DMS53 (cell line): ENCODE data around the gene ARID5B.
A peak's percentile ranks its signal among the peaks of the same experiment; 100 is the strongest.

Source experiments
- DNase-seq: peaks from one replicate; lab custom pipeline; 2025; lab: John Stamatoyannopoulos, UW

The ARID5B gene

DNA sequence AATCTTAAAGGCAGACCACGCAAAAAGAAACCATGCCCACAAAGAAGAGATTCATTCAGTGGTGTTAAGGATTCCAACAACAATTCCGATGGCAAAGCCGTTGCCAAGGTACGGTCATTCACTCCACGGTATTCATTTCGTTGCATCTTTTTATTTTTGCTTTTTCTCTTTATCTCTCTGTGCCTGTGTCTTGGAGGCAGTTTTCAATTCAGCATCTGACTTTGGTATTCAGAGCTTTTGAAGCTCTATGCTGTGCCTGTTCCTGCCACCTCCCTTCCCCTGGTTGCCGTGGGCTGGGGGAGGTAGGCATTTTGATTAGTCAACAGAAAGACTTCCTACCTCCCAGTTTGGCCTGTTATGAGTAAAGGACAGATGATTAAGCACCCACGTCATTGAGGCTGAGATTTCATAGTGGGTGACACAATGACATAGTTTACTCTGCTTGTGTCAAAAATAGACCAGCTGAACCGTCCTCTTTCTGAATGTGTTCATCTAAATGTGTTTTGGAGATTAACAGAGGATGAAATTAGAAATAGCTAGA, 149.5 kb downstream of the ARID5B start:
- DNase-seq = peak; percentile 4

- no peak for DNase-seq
Observed at GRCh38 chr10:62052276-62052675, 150.8 kb downstream of the ARID5B start.

GRCh38 chr10:62053860-62054259, 152.4 kb downstream of the ARID5B start:
- DNase-seq = no peak

DNA sequence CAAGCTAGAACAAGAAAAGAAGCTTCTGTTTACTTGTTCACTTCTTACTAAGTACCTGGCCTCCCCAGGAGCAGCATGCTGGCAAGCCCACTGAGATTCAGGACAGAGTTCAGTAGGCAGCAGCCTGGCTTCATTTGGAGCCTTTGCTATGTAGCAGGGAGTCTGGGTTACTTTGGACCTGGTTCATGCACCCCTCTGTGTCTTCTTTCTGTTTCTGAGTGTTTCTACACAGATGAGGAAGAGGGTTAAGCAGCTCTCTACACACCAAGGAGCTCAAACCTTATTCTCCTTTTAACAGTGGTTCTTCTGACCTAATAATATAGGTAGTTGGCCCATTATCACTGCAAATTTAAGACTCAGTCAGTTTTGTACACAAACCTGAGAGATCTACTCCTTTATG, 152.9 kb downstream of the ARID5B start:
- DNase-seq = no peak

DNA sequence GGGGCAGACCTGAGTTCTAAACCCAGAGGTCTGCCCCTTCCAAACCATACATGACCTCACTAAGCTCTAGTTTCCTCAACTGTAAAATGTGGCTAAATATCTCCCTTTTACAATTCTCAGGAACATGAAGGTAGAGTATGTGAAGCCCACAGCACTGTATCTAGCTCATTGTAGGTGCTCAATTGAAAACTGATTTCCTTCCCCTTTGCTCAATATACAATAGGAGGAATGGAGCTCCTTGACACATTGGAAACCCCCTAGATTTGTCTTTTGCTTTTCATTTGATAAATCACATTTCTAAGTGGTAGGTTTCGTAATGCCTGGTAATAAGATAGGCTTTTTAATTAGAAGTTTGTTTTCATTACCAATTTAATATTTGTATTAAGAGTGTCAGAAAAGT, 153.3 kb downstream of the ARID5B start:
- DNase-seq = no peak

DNA sequence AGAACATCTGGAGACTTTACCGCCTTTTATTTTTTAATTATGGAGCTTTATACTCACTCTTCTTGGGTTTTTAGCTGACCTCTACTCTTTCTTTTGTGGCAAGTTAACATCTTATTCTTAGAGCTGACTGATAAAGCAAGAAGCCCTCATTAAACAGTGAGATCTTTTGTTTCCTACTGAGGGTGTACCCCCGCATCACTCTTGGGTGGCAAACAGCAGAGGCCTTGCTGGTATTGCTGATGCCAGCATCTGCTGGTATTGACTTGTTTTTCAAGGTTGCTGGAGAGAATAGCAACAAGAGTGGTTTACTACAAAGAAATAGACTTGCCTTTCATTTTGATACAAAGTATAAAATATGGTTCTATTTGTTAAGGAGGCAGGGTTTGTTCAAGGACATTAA, 154.7 kb downstream of the ARID5B start:
- DNase-seq = no peak

GRCh38 chr10:62056698-62057097, 155.2 kb downstream of the ARID5B start:
- DNase-seq = no peak

DNA sequence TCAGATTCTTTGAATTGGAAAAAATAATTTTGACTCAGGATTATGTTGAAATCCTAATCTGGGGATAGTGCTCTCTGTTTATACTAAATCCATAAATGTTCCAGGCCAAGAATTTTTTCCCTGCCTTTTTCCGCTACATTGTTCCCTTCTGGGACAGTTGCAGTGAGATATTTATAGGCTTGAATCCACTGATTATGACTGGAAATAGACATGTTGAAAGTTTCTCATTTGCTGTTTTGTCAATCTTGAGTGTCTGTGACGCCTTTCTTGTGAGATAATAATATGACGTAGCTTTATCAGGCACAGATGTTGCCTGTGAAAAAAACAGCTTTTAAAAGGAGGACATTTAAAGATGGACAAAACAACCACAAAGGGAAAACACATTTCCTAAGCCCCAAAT, 155.9 kb downstream of the ARID5B start:
- no peak for DNase-seq

GRCh38 chr10:62057850-62058249, 156.4 kb downstream of the ARID5B start:
- DNase-seq = no peak

- DNase-seq = no peak
Observed at GRCh38 chr10:62058476-62058875, 157.0 kb downstream of the ARID5B start.

GRCh38 chr10:62058896-62059216, 157.4 kb downstream of the ARID5B start:
- DNase-seq = no peak

DNA sequence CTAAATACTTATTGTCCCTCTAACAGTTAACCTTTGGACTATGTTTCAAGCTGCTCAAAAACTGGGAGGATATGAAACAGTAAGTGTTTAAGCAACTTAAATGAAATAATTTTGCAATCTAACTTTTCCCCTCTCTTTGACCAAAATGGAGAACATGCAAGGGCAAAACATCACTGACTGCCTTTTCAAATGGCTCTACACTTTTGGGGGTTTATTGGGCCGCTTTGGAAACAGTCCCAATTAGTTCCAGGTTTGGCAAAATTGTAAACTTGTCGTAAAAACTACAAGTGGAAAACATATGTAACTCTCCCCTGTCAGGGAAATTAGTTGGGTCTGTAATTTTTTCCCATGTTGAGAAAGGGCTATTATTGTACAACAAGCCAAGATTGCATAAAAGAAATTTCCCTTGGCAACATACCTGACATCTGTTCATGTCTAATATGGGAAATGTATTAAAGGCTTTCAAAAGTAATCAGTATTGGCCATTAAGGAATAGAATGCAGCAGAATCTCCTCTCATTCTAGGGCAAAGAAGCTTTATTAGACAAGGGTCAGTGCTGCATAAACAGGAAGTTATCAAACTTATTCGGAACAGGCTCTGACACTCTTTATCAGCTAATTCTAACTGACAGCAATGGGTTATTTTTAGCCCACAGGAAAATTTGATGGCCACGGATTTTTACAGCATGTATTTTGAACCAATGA, 157.9 kb downstream of the ARID5B start:
- DNase-seq = no peak

GRCh38 chr10:62062028-62062427, 160.5 kb downstream of the ARID5B start:
- DNase-seq = no peak

DNA sequence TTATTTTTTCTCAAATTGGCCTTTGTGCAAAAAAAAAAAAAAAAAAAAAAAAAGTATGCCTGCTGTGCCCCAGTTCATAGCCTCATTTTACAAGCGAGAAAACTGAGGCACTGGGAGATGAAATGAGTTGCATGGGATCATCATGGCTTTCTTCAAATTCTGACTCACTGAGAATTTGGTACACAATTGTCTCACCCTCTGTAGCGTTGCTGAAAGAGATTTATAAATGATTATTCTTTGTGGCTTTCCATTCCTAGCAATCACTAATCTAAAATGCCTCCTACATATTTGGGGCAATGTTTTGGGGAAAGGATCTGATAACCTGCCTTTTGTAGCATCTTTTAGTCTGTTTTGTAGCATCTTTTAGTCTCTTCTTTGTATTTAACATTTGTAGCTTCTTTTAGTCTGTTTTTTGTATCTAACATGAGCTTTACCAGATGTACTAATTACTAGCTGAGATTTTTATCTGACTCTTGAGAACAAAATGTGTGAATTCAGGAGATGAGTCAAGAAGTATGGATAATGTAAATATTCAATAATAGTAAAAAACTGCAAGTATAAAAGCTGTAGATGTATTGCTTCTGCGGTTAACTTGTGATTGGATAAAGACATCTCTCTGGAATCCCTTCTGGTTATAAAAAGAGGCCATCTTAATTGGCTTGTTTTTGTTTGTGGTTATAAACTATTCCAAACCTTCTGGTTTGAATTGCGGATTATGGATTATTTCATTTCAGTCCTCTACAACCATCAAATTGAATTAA, 161.4 kb downstream of the ARID5B start:
- DNase-seq = no peak

GRCh38 chr10:62063795-62064472, 162.4 kb downstream of the ARID5B start:
- no peak for DNase-seq

GRCh38 chr10:62067560-62067959, 166.1 kb downstream of the ARID5B start:
- no peak for DNase-seq

DNA sequence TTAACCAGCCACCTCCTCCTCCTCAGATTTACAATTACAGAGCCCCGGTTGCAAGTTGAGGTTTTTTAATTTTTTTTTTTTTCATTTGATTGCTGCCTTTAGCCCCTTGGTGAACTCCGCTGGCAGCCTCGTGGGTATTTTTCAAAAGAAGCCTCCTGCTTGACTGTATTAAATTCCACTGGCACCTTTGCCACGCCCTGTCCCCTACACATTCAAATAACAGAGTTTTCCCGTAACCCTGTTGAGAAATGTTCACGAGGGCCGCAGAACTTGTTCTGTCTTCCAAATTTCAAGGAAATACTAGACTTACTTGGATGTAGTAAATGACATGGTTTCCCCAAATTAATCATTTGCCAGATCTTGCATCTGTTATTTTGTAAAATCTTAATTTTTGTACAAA, 167.0 kb downstream of the ARID5B start:
- DNase-seq = no peak

DNA sequence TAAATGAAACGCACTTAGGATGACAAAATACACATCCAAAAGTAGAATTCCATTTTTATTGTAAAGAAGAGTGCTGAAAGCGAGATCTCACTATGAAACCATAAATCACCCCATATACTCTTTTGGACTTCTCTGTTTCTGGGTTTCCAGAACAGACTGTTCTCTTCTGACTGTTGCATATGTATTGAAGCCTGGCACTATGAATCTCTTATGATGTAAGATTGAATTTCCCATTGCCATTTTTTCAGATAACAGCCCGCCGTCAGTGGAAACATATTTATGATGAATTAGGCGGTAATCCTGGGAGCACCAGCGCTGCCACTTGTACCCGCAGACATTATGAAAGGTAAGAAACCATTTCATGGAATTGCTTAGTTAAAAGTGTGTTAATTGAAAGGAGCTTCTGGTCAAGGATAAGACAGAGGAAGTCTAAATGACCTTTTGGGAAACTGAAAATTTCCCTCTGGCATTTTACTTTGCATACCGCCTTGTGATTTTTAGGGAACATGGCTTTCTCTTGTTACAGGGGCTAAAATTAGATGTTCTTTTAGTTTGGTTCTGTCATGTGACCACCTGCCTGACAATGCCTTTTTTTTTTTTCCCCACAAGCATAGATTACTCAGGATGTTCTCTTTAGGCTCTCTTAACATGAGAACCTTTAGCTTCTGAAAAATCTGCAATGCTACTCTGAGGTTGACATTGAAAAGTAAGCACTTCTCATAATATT, 168.1 kb downstream of the ARID5B start:
- DNase-seq = no peak

DNA sequence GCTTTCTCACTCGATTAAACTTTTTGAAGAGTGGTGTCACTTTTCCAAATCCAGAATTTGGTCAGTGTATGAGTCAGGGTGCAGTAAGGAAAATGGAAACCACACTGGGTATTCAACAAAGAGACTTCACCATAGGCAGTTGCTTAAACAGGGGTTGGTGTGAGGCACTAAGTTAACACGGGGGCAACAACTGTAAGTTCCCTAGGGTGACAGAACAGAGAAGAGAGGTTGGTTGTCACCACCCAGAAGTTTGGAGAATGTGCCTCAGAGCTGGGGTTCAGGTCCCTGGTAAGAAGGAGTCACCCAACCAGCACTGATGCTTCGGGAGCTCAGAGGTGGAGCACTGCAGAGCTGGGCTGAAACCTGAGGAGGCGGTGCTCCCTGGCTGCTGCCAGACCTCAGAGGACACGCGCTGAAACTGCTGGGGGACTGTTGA, 170.4 kb downstream of the ARID5B start:
- no peak for DNase-seq

DNA sequence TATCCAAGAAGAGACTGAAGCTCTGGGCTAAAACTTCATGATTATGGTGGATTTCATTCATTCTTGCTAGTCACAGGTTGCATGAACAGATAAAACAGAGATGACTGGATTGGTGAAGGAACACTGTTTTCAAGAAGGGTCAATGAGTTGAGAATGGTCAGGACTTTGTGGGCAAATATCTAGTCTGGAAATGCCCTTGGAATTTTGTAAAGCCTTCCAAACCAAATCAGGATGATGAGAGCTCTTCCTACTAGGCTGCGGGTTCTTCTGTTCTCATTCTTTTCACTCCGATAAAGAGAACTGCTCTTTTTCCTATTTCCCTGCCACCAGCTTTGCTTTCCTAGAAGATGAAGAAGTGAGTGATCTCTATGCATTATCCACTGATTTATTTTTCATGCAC, 171.4 kb downstream of the ARID5B start:
- DNase-seq = no peak

- DNase-seq = no peak
Observed at GRCh38 chr10:62073429-62073828, 171.9 kb downstream of the ARID5B start.

GRCh38 chr10:62075414-62075813, 173.9 kb downstream of the ARID5B start:
- DNase-seq = no peak
